Erythroblast (primary cell): ENCODE results near the gene SFN.

ENCODE experiments used
- GATA1 ChIP-seq: IDR thresholded peaks from 2 replicates; pipeline ENCODE4 v1.6.1; 2011; ENCODE audit warnings: low read depth, mild to moderate bottlenecking, control low read depth, low read length, moderate library complexity
- POLR2A ChIP-seq: IDR thresholded peaks from 2 replicates; pipeline ENCODE4 v1.6.1; 2011; ENCODE audit warnings: mild to moderate bottlenecking, low read length

DNA sequence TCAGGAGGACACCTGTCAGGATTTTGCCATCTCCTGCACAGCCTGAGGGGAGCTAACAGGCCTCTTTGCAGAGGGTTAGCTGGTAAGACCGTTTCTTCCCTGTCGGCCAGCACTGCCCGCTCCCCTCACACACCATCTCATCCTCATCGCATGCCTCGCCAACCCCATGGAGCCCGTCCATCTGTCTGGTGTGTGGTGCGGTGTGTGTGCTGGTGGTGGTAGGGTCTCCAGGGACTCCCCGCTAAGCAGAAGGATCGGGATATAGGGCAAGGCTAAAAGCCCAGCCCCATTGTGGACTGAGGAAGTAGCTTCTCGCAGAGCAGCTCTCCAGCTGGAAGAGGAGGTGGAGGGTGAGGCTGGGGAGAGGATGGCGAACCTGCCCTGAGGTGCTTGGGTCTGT, 6.8 kb upstream of the SFN start:
- TF ChIP-seq POLR2A (no peak), GATA1 (no peak)
